ENCODE data around the gene LACTBL1.
A peak's percentile ranks its signal among the peaks of the same experiment; 100 is the strongest.

The LACTBL1 gene

DNA sequence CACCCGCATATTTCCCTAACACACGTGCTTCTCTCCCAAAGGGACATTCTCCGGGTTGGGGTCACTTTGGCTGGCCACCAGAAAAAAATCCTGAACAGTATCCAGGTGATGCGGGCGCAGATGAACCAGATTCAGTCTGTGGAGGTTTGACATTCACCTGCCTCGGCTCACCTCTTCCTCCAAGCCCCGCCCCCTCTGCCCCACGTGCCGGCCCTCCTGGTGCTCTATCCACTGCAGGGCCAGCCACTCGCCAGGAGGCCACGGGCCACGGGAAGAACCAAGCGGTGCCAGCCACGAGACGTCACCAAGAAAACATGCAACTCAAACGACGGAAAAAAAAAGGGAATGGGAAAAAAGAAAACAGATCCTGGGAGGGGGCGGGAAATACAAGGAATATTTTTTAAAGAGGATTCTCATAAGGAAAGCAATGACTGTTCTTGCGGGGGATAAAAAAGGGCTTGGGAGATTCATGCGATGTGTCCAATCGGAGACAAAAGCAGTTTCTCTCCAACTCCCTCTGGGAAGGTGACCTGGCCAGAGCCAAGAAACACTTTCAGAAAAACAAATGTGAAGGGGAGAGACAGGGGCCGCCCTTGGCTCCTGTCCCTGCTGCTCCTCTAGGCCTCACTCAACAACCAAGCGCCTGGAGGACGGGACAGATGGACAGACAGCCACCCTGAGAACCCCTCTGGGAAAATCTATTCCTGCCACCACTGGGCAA lies 59.1 kb downstream of the LACTBL1 start:
- DNase-seq (ENCODE audit: low read depth) = no peak

DNA sequence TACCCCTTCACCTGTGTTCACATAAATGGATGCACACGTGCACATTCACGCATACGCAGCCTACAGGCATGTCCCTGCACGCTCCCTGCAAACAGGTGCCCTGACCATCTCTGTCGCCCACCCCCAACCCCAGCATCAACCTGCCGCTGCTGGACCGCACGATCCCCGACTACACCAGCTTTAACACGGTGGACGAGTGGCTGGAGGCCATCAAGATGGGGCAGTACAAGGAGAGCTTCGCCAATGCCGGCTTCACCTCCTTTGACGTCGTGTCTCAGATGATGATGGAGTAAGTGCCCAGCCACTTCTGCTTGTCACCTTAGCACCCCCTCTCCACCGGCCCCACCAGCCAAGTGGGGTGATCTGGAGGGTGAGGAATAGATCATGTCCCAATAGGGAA lies 60.4 kb downstream of the LACTBL1 start:
- no peak for DNase-seq (ENCODE audit: low read depth)

DNA sequence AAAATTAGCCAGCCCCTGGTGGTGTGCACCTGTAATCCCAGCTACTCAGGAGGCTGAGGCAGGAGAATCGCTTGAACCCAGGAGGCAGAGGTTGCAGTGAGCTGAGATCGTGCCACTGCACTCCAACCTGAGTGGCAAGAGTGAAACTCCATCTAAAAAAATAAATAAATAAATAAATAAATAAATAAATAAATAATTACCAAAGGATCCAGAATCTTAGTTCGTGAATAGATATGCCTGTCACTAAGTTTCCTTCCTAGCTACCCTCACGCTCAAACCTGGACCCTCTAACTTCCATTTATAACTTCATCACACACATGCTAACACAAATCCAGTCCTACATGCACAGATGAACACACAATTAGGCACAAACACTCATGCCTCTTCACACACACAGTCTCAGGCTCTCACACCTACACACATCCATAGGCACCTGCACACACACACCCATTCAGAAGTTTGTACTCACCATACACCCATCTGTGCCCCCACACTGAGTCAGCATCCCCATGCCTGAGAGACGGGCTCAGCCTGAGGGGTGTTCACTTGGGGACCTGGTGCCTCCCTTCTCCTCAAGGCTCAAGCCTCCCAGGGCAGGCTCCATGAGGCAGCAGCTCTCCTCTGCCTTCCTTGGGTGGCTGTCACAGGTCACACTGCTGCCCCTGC lies 61.5 kb downstream of the LACTBL1 start:
- DNase-seq (ENCODE audit: low read depth) = no peak

DNA sequence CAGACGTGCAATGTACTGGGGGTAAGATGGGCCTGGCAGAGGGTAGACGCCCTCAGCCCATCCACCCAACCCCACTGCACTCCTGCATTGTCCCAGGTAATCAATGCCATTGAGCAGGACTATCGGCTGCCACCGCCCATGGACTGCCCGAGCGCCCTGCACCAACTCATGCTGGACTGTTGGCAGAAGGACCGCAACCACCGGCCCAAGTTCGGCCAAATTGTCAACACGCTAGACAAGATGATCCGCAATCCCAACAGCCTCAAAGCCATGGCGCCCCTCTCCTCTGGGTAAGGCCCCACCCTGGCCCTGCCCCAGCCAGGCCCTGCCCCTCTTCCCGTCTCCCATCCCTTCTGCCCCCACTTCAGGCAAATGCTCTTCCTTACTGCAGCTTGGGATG lies 62.4 kb downstream of the LACTBL1 start:
- no peak for DNase-seq (ENCODE audit: low read depth)

DNA sequence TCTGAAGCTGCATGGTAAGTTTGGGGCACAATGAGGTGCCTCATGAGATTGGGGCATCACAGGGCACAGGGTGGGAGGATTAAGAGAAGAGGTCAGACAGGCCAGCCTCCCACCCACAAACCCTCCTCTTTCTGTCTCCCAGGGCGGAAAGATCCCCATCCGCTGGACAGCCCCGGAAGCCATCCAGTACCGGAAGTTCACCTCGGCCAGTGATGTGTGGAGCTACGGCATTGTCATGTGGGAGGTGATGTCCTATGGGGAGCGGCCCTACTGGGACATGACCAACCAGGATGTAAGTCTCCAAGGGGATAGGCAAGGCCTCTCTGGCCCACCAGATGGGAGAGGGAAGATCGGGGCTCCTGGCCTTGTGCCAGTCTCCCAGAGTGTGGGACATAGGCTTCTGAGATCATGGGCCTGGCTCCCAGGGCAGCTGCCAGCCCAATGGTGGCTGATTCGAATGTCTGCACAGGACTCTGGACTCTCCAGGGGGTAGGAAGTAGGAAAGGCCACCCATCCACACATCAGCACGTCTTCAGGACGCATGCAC lies 63.7 kb downstream of the LACTBL1 start:
- no peak for DNase-seq (ENCODE audit: low read depth)

DNA sequence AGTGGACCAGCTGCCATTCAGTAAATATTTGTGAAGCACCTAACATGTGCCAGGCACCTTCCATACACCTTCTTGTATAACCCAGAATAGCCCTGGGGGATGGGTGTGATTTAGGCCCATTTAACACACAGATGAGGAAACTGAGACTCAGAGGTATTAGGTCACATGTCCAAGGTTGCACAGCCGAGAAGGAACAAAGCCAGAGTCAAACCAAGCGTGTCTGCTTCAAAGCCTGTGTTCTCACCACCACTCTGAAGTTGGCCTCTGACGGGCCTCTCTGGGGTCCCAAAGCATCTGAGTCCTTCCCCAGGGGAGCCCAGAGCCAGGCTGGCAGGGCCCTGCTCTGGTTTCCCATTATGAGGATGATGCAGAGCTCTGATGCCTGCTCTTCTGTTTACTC lies 65.1 kb downstream of the LACTBL1 start:
- no peak for DNase-seq (ENCODE audit: low read depth)

DNA sequence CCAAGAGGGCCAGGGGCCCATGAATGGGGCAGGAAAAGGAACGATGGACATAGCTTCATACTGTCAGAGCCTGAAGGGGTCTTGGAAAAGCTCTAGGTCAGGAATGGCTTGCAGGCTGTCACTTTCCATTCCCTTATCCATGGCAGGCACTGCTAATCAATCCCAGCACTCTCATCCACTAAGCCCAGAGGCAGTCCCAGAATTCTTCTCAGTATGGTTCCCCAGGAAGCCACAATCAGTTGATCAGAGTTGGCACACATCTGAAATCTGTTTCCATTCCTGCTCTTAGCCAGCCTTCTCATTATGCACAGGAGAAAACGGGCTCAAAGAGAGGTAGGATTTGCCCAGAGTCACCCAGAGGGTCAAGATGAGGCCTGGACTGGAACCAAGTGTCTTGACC lies 65.7 kb downstream of the LACTBL1 start:
- DNase-seq (ENCODE audit: low read depth) = no peak

DNA sequence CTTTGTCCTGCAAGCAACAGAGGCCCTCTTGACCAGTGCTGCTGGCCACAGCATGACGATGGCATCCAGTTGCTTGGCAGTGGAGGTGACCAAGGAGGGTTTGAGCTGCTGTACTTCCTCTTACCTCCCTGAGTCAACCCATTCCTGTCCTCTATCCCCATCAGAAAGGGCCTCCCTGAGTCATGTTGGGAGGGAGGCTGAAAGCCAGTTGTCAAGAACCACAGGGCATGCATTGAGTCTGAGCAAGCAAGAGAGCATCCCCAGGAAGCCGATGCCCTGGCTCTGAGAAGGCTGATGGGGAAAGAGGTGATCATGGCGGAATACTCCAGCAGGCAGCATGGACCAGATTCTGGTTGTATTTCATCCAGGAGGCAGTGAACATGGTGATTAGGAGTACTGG lies 69.6 kb downstream of the LACTBL1 start:
- DNase-seq (ENCODE audit: low read depth) = peak; percentile 89
